HL-60 (cell line): Measurements from ENCODE around the gene SPOCK2.

ENCODE experiments used
- DNase-seq, 2 experiments: peaks; one replicate each; pipeline ENCODE4 v3.0.0-alpha.2; 2010 to 2020; ENCODE audit warnings: low read depth in 1 of 2, low spot score in 1 of 2
- H3K27ac ChIP-seq: fragments of 250-450 bp; sonication (Bioruptor Pico); replicated peaks from 2 replicates; pipeline ENCODE4 v1.5.1; 2020; ENCODE audit warnings: mild to moderate bottlenecking, moderate library complexity
- H3K27me3 ChIP-seq: fragments of 250-450 bp; sonication (Bioruptor Pico); 2 replicates; pipeline ENCODE4 v1.5.1; 2021; ENCODE audit warnings: mild to moderate bottlenecking, moderate library complexity; ENCODE audit not compliant: insufficient read depth, poor library complexity, severe bottlenecking
- H3K4me3 ChIP-seq: replicated peaks from 2 replicates; pipeline ENCODE4 v1.5.1; 2011; ENCODE audit warnings: mild to moderate bottlenecking, control low read depth, low read length; ENCODE audit not compliant: insufficient read depth
- CTCF ChIP-seq: IDR thresholded peaks from one replicate; pipeline ENCODE4 v1.5.1; 2011; ENCODE audit warnings: low read length, control low read depth, inconsistent platforms; ENCODE audit not compliant: insufficient read depth
- GABPA ChIP-seq: IDR thresholded peaks from 2 replicates; pipeline ENCODE4 v1.6.1; 2012; ENCODE audit warnings: low read depth
- POLR2AphosphoS5 ChIP-seq: IDR thresholded peaks from 2 replicates; pipeline ENCODE4 v1.6.1; 2012; ENCODE audit warnings: low read depth
- SPI1 ChIP-seq: IDR thresholded peaks from 2 replicates; pipeline ENCODE4 v1.6.1; 2012; ENCODE audit warnings: low read depth, mild to moderate bottlenecking, borderline replicate concordance
- TF ChIP-seq, protein P1 (sequence below): IDR thresholded peaks from 2 replicates; pipeline ENCODE4 v1.6.1; 2012; ENCODE audit warnings: low read depth; ENCODE audit not compliant: insufficient replicate concordance

The SPOCK2 gene

GRCh38 chr10:72013202-72013945 is 75.0 kb downstream of the SPOCK2 start:
- no peak for DNase-seq
- H3K4me3 ChIP-seq: no peak overlapping the region
- TF ChIP-seq POLR2AphosphoS5: no peak
- TF ChIP-seq, protein P1, sequence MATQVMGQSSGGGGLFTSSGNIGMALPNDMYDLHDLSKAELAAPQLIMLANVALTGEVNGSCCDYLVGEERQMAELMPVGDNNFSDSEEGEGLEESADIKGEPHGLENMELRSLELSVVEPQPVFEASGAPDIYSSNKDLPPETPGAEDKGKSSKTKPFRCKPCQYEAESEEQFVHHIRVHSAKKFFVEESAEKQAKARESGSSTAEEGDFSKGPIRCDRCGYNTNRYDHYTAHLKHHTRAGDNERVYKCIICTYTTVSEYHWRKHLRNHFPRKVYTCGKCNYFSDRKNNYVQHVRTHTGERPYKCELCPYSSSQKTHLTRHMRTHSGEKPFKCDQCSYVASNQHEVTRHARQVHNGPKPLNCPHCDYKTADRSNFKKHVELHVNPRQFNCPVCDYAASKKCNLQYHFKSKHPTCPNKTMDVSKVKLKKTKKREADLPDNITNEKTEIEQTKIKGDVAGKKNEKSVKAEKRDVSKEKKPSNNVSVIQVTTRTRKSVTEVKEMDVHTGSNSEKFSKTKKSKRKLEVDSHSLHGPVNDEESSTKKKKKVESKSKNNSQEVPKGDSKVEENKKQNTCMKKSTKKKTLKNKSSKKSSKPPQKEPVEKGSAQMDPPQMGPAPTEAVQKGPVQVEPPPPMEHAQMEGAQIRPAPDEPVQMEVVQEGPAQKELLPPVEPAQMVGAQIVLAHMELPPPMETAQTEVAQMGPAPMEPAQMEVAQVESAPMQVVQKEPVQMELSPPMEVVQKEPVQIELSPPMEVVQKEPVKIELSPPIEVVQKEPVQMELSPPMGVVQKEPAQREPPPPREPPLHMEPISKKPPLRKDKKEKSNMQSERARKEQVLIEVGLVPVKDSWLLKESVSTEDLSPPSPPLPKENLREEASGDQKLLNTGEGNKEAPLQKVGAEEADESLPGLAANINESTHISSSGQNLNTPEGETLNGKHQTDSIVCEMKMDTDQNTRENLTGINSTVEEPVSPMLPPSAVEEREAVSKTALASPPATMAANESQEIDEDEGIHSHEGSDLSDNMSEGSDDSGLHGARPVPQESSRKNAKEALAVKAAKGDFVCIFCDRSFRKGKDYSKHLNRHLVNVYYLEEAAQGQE: no peak
- no peak for TF ChIP-seq SPI1
- TF ChIP-seq GABPA: no peak
- TF ChIP-seq CTCF: no peak
- H3K27me3 ChIP-seq: no peaks in the 10 kb centered on the region
- H3K27ac ChIP-seq: no peak overlapping the region

DNA sequence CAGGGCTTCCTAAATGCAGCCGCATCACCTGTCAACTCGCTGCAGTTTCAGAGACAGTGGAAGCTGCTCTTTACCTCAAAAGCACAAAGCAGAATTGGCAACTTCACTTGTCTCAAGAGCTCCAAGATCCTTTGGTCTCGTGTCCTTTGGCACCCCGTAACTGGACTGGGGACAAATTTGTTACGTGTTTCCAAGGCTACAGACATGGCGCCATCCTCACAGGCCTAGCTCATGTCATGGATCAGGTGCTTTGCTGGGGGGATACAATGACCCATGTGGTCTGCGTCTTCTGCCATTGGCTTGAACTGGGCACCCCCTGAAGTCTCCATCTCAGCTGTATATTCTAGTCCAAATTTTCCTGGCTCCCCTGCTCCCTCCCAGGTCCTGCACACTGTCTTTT is 75.6 kb downstream of the SPOCK2 start:
- Histone ChIP-seq H3K27me3 (no peaks in the 10 kb centered on the region), H3K4me3 (no peak overlapping the region), H3K27ac (no peak overlapping the region)
- TF ChIP-seq SPI1: no peak
- TF ChIP-seq, protein P1: no peak
- TF ChIP-seq POLR2AphosphoS5: no peak
- no peak for TF ChIP-seq GABPA
- TF ChIP-seq CTCF: no peak
- DNase-seq: no peak

GRCh38 chr10:72011976-72012512 is 76.3 kb downstream of the SPOCK2 start:
- Histone ChIP-seq H3K27me3 (no peaks in the 10 kb centered on the region), H3K4me3 (no peak overlapping the region), H3K27ac (no peak overlapping the region)
- TF ChIP-seq SPI1 (no peak), POLR2AphosphoS5 (no peak), CTCF (no peak), GABPA (no peak)
- TF ChIP-seq, protein P1: no peak
- DNase-seq: no peak
